Ammon's horn (tissue), 1 donor: ENCODE measurements around the gene TMEM219.
"Not testable (repeated sequence)": the region's sequence is repeated elsewhere in the genome, so short reads cannot be mapped to it uniquely, and the experiment has no call there.

Source experiments
- DNase-seq: peaks from one replicate; pipeline ENCODE4 v3.0.0-alpha.2; 2016; ENCODE audit warnings: low spot score

The TMEM219 gene

DNA sequence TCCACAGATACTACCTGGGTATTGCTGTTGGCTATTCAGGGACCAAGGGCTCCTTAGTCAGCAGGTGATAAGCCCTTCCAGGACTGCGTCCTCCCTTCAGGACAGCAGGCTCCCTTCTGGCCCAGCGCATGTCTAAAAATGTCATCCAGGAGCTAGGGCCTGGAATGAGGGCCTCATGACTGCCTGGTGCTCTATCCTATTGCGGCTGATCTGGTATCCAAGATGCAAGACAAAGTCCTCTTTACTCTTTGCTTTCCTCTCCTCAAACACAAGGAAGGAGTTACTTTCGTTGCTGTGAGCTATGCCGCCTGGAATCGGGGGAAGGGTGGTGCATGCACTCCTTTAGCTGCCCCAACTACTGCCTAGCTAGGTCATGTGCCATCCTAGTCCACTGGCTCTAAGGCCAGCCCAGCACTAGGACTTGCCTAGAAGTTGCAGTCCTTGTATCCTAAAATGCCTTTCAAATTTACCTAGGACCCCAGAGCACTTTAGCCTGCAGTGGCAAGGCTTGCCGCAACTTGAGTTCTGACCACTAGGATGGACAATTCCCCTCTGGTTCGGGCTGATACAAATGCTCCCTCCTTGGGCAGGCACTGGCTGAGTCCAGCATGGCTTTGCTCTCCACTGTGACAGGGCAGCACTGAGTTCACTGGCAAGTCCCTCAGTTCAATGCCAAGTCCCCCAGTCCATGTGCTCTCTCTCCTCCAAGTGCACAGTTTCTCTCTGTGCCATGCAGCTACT lies 10.1 kb upstream of the TMEM219 start:
- DNase-seq: no peak

DNA sequence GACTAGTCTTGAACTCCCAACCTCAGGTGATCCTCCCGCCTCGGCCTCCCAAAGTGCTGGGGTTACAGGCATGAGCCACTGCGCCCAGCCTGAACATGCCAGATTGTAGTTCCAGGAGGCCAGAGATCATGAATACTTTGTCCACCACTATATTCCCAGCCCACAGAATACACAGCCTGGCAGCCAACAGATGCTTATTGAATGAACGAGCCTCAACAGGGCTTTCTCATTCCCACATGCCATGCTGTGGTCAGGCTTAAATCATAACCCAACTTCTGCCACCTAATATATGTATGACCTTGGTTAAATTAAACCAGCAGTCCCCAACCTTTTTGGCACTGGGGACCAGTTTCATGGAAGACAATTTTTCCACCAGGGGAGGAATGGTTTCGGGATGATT lies 3.1 kb upstream of the TMEM219 start:
- no peak for DNase-seq

DNA sequence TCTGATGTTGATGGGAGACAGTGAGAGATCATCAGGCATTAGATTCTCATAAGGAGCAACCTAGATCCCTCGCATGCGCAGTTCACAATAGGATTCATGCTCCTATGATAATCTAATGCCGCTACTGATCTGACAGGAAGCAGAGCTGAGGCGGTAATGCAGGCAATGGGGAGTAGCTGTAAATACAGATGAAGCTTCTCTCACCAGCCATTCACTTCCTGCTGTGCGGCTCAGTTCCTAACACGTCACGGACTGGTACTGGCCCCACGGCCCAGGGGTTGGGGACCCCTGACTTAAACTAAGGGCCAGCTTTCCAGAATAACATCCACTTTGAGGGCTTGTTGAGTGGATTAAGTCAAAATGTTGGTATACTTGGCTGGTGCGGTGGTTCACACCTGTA lies 2.6 kb upstream of the TMEM219 start:
- no peak for DNase-seq

DNA sequence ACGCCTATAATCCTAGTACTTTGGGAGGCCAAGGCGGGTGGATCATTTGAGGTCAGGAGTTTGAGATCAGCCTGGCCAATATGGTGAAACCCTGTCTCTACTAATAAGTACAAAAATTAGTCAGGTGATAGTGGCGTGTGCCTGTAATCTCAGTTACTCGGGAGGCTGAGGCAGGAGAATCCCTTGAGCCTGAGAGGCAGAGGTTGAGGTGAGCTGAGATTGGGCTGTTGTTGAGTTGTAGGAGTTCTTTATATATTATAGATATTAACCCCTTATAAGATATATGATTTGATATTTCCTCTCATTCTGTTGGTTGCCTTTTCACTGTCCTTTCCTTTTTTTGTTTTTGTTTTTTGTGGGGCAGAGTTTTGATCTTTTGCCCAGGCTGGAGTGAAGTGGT lies 2.1 kb upstream of the TMEM219 start:
- not testable (repeated sequence) for DNase-seq

DNA sequence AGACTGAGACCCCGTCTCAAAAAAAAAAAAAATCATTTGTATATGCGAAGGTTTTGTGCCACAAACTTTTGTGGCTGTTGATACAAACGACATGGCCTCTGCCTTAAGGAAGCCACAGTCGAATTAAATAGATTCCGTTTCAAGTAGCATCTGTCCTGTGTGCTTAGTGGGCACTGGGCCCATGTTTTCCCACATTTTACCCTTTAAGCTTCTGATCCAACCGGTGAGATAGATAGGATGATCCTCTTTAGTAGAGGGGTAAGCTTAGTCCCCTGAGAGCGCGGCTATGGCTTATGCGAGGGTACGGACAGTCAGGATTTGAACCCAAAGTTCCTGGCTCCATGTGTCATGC lies 776 bp upstream of the TMEM219 start:
- DNase-seq: no peak

DNA sequence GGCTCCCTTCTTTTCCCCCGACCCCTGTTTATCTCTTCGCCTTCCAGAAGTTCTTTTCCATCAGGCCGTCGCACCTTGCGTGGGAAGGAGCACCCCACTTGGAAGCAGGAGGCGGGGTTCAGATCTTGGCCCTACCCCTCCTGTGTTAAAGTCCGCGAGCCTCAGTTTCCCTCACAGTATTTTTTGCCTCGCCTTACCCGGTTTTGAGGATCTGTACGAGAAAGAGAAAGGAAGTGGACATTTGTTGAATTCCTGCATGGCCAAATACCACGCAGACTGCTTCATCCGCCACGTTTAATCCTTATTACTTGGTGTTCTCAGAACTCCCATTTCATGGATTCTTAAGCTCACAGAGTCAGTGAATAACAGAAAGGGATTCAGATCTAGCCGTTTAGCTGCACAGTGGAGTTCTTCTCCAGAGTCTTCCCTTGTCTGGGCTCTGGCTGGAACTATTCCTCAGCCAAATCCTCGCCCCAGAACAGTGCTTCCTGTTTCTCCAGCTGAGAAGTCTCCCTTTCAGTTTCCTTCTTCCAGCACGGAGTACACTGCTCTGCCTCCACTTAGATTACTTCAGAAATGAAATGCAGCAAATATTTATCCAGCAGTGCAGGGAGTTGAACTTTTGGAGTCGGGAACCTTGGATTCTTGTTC lies 590 bp downstream of the TMEM219 start:
- peak; percentile 51 for DNase-seq

DNA sequence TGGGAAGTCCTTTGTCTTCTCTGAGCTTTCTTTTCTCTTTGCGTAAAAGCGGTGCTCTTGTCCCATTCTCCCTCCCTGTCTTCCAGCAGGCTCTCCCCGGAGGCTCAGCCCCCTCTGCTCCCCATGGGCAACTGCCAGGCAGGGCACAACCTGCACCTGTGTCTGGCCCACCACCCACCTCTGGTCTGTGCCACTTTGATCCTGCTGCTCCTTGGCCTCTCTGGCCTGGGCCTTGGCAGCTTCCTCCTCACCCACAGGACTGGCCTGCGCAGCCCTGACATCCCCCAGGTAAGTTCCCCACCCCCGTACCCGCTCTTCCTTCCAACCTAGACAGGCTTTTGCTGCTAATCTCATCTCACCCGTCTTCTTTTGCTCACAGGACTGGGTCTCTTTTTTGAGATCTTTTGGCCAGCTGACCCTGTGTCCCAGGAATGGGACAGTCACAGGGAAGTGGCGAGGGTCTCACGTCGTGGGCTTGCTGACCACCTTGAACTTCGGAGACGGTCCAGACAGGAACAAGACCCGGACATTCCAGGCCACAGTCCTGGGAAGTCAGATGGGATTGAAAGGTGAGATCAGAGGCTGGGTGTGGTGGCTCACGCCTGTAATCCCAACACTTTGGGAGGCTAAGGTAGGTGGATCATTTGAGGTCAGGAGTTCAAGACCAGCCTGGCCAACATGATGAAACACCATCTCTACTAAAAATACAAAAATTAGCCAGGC lies 1.3 kb downstream of the TMEM219 start:
- DNase-seq: no peak

DNA sequence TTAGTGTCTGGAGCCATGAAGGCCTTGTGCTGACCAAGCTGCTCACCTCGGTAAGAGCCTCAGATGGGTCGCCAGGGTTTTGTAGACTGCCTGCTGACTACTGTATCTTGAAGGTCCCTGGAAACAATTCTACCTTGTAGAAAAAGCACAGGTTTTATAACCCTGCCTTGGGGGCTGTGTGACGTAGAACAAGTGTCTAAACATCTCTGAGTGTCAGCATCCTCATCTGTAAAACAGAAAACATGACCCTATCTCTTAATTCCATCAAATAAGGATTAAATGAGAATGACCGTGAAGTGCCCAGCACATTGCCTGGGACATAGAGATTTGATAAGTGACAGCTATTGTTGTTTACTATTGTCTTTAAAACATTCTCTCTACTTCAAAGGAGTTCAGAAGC lies 6.3 kb downstream of the TMEM219 start:
- no peak for DNase-seq

DNA sequence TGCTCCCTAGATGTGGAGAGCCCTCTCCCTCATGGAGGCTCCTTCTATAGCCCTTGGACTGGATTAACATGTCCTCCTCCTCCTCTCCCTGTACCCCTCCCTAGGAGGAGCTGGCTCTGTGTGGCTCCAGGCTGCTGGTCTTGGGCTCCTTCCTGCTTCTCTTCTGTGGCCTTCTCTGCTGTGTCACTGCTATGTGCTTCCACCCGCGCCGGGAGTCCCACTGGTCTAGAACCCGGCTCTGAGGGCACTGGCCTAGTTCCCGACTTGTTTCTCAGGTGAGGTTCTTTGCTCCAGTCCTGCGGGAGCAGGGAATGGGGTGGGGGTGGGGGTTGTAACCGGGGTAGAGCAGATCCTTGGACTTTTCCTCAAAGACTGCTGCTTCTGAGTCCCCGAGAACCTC lies 9.4 kb downstream of the TMEM219 start:
- no peak for DNase-seq

DNA sequence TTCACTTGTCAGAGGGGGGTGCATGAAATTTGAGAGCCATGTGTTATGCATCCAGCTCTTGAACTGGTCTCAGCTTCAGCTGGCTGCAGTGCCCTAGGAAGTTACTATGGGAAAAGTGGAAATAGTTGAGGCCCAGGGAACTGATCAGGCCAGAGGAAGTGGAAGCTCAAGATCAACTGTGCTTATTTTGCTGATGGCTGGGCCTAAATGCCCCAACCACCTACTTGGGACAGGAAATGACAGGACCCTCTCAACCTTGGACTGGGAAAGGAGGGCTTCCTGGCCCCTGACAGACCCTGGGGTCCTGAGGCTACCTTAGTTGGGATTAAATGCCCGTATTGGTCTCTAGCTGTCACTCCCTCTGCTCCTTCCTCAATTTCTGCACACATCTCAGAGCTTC lies 10.6 kb downstream of the TMEM219 start:
- DNase-seq: no peak

DNA sequence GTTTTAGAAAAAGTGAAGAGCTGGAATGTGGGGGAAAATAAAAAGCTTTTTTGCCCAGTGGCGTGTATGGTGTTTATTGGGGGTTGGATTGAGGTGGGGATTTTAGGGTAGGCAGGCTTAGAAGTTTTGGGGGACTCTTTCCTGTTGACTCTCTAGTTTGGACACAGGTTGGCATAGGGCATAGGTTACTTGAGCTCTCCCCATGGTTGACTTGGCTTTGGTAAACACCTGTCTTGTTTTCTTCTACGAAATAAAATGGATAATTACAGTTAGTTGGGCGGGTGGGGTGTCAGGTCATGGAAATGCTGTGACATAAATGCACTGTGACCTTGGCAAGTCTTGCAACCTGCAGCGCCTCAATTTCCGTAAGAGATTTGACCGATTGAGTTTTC lies 11.1 kb downstream of the TMEM219 start:
- DNase-seq: no peak

DNA sequence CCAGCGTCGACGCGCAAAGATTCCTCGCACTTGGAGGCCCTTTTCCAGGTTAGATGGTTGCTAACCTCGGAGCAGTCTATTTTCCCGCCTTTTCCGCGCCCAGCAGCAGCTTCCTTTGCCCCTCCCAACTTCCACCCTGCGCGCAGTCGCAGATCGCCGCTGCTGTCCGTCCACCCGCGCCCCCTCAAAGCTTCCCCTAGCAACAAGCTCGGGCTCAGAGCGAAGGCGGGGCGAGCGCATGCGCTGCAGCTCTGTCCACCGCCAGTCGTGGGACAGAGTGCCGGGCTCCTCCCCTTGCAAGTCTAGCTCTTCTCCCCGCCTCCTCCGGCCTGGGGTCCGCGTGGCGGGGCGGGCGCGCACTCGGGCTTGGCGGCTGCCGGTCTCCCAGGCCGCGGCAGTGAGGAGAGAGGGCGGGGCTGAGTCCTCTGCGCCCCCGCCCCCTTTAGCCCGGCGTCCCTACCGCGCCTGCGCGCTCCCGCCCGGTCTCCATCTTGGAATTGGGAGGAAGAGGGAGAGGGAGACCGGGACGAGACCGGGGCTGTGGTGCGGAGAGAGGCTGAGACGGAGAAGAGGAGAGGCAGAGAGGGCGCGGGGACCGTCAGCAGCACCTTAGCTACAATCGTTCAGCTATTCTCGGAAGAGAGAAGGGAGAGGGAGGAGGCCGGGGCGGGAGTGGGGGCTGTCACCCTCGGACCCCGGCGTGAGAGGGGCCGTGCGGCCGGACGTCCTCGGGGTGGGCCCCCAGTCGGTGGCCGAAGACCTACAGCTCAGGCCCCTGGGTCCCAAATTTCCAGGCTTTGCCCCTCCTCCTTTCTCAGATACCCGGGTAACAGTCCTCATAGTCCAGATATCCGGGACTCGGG lies 11.7 kb downstream of the TMEM219 start, which contains the start of gene TAOK2:
TAOK2 (plus strand) TSS at position 485 of the 863 bp plus-strand sequence. CDS start 3,905 bp downstream, outside the sequence.
- peak; percentile 99 for DNase-seq

DNA sequence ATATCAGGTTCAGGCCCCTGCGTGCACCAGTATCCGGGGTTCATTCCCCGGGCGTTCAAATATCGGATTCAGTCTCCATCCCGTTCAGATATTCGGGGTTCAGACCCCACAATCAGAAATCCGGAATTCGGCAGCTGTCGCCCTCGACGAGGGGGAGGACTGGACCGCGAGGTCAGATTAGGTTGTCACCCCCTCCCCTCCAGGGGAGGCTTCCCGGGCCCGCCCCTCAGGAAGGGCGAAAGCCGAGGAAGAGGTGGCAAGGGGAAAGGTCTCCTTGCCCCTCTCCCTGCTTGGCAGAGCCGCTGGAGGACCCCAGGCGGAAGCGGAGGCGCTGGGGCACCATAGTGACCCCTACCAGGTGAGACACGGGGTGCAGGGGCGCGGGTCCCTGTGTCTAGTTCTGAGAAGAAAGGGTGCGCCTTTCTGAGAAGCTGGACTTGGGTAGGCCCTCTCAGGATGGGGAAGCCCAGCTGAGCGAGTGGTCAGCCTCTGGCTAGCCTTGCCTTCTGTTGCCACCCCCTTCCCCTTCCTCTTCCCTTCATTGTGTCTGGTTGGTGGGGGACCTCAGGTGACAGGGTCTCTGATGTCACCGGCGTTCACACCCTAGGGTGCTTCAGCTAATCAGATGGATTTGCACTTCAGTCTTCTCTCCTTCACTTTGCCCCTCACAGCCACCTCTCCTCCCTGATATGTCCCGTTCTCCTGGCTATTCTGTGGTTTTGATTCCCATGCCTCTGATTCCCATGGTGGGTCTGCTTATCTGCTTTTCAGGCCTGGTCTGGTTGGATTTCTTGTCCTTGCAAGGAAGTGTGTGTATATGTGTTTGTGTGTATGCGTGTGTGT lies 12.6 kb downstream of the TMEM219 start:
- DNase-seq: no peak

DNA sequence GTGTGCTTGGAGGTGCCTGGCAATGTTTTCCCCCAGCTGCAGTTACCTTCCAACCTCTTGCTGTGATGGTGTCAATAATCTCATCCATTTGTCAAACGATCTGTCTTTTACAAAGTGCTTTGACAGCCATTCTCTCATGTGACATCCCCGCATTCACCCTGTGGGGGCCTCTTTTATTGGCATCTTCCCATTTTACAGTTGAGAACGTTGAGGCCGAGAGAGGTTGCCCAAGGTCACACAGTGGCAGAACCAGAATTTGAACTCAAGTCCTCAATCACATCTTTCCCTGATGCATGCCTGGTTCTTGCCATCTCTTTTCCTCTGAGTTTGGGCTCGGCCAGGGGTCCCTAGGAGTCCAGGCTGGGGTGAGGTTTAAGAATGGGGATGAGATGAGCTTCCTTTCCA lies 13.3 kb downstream of the TMEM219 start:
- DNase-seq: no peak

DNA sequence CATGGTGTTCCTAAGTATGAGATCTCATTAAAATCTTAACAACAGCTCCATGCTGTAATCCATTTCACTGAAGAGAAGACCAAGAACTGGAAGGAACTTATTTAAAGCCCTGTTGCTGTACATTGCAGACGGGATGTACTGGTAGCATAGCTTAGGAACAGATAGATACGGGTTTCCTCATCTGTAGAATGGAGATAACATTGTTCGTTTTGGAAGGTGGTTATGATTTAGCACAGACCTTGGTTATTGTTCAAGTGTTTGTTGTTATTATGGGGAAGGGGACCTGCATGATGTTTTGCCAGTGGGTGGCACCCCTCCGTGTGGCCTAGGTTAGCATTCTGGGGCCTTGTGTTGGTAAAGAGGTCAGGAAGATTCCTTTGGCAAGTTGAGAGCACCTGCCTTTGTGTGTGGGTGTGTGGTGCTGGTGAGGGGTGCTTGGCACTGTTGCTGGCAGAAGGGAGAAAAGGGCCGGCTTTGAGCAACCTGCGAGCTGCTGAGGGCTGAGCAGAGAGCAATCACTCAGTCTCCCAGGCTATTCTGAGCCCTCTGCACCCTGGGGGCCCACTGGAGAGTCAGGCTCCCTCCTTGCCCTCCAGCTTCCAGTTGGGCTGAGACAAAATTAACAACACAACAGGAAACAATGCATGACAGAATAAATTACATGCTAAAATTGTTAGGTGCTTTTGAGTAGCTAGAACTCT lies 14.1 kb downstream of the TMEM219 start:
- no peak for DNase-seq

DNA sequence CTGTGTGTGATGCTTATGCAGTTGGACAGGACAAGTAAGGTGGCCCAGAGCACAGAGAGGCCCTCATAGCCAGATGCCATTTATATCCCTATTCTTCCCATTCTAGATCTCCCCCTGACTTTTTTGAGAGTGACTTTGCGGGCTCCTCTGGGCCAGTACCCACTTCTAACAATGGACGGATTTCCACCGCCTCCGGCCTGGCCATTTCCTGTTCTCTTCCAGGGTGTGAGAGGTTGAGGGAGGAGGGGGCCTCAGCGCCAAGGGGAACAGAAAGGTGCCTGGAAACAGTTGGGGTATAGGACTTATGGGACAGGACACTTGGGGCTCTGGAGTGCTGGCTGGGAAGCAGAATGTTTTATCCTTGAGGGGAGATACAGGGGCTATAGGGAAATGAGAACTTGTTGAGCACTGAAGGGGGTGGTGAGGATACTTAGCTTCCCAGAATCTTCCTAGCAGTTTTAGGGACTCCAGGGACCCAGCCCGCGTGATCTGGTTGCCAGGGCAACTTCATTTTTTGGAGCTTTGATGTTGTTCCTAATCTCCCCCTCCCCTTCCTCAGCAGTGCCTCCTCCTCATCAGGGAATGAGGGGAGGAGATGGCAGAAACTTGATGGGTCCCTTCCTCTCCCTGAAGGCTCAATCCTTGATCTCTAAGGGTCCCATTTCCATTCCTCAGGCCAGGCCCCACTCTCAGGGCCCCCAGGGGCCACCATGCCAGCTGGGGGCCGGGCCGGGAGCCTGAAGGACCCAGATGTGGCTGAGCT lies 15.4 kb downstream of the TMEM219 start:
- no peak for DNase-seq

DNA sequence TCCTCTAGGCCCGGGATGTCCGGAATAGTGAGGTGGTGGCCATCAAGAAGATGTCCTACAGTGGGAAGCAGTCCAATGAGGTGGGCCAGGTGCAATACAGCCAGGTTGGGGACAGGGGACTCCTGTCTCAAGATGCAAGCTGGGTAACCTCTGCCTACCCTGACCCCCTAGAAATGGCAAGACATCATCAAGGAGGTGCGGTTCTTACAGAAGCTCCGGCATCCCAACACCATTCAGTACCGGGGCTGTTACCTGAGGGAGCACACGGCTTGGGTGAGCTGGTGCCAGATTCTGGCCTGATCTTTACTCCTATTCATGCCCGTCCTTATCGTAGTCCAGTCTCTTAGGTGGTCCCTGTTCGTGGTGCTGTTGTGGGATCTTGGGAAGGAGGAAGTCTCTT lies 16.2 kb downstream of the TMEM219 start:
- no peak for DNase-seq

DNA sequence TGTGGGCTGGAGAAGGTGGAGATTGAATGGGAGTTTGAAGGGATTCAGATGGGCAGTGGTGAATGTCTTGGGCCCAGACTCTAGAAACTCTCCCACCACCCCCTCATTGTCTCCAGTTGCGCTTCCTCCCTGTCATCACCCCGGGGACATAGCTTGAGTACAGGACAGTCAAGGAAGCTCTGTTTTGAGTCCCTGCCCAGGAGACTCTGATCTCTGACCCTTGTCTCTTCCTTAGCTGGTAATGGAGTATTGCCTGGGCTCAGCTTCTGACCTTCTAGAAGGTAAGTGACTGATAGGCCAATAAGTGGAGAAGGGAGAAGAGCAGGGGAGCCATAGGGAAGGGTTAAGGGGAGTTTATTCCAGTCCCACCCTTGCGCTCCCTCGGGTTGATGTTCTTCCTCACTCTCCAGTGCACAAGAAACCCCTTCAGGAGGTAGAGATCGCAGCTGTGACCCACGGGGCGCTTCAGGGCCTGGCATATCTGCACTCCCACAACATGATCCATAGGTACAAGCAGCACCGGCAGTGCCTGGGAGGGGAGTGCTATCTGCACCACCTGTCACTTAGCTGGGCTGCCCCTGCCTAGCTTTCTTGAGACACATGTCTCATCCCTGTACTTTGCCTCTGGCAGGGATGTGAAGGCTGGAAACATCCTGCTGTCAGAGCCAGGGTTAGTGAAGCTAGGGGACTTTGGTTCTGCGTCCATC lies 16.8 kb downstream of the TMEM219 start:
- no peak for DNase-seq
